SKM-1 (cell line): Measurements from ENCODE around the gene DNAAF8.
A peak's percentile ranks its signal among the peaks of the same experiment; 100 is the strongest.
"Not testable (repeated sequence)": the region's sequence is repeated elsewhere in the genome, so short reads cannot be mapped to it uniquely, and the experiment has no call there.

Source experiments
- DNase-seq: peaks from one replicate; lab custom pipeline; 2025; ENCODE audit not compliant: unreplicated experiment; lab: John Stamatoyannopoulos, UW

DNAAF8 gene

DNA sequence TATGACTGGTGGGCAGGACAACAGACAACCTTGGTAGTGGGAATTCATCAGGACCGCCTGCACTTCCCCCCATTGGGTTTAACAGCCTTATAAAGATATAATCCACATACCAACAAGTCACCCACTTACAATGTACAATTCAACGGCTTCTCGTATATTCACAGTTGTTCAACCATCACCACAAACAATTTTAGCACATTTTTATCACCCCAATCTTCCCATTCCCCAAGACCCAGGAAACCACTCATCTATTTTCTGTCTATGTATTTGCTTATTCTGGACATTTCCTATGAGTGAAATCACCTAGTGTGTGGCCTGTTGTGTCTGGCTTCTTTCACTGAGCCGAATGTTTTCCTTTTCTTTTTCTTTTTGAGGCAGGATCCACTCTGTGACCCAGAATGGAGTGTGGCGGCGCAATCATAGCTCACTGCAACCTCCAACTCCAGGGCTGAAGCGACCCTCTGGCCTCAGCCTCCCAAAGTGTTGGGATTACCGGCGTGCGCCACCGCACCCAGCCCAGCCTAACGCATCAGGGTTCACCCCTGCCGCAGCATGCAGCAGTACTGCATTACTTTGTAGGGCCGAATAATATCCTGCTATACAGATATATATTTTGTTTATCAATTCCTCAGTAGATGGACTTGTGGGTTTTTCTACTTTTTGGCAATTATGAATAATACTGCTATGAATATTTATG lies 11.1 kb upstream of the DNAAF8 start:
- DNase-seq, result no peak

DNA sequence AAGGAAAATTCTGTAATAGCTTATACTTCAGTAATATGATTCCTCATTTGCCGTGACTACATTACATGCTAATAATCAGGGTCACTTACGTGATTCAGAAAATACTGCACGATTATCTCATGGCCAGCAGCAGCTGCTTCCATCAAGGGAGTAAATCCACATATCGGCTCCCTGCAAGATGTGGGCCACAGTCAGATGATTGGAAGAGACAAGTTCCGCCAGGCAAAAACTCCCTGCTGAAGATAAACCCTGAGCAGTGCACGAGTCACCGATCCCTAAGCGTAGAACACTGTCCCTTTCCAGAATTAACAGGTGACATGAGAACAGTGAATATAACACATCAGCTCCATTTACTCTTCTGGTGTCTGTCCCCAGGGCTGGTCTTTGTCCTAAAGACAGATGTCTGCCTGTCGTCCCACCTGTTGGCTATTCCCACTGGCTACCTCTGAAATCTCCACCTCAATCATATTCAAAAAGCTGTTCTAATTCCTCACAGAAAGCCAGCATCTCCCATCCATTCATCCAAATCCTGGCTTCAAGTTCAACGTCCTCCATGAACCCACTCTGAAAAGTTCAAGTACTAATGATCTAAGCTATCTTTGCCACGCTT lies 9.6 kb upstream of the DNAAF8 start:
- no peak for DNase-seq

DNA sequence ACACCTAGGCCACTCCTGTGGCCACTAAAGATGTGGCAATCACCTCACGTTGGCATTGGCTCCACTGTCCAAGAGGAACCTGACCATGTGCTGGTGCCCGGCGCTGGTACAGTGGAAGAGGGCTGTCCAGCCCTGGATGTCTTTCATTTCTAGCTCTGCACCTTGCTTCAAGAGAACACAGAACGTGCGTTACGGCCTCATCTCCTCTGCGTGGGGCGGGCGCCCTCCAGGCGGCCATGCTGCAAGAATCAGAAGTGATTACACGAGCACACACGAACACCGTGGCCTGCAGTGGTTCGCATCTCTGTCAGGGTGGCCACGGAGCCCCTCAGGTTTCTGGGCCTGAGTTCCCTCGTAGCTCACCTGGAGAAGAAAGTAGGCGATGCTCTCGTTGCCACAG lies 7.7 kb upstream of the DNAAF8 start:
- no peak for DNase-seq

DNA sequence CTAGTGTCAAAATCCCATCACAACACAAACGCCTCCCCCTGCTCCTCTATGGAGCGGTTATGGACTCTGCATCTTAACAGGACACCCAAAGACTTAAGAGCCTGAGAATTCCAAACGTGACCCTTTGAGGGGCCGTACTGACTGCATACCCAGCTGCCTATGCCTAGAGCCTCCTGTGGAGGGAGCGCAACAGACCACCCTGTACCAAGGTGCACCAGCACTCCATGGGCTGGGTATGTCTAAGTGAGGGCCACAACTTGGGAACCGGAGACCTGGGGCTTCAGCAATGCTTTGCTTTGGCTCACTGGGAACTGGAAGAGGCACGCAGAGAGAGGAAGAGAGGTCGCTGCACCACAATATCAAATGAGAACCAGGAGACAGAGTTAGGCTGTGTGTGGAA lies 5.7 kb upstream of the DNAAF8 start:
- no peak for DNase-seq

DNA sequence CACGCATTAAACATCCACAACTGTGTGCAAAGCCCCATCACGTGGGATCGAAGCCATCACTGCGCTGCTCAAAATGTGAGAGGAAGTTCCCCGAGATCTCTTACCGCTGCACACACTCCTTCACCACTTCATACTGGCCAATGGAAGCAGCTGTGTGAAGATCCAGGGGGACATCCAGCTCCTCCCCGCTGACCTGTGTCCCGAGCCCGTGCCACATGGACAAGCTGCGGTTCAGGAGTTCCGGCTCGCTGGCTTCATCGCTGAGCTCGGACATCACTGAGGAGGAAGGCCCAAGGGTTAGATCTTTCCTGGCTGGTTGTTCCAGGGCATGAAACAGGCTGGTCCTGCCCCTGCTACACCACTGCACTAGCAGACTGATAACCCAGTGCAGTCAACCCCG lies 4.5 kb upstream of the DNAAF8 start:
- no peak for DNase-seq

DNA sequence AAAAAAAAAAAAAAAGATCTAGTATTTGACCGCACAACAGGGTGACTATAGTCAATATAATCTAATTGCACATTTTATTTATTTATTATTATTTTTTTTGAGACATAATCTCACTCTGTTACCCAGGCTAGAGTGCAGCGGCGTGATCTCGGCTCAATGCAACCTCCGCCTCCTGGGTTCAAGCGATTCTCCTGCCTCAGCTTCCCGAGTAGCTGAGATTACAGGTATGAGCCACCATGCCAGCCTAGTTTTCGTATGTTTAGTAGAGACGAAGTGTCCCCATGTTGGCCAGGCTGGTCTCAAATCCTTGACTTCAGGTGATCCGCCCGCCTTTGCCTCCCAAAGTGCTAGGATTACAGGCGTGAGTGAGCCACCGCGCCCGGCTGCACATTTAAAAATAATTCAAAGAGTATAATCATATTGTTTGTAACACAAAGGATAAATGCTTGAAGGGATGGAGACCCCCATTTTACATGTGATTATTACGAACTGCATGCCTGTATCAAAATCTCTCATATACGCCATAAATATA lies 1.1 kb upstream of the DNAAF8 start:
- no peak for DNase-seq

DNA sequence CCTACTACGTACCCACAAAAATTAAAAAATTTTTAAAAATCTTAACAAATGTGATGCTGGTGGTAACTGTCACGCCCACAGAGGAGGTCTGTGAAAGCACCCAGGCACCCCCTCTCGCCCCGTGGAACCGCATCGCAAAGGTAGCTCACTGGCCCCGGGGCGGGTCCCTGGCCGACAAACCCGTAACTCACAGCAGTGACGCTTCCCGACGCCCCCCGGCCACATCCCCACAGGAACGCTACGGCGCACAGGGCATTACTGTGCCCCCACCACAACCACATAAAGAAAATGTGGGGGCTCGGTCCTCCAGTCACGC lies 632 bp upstream of the DNAAF8 start:
- DNase-seq, result no peak

DNA sequence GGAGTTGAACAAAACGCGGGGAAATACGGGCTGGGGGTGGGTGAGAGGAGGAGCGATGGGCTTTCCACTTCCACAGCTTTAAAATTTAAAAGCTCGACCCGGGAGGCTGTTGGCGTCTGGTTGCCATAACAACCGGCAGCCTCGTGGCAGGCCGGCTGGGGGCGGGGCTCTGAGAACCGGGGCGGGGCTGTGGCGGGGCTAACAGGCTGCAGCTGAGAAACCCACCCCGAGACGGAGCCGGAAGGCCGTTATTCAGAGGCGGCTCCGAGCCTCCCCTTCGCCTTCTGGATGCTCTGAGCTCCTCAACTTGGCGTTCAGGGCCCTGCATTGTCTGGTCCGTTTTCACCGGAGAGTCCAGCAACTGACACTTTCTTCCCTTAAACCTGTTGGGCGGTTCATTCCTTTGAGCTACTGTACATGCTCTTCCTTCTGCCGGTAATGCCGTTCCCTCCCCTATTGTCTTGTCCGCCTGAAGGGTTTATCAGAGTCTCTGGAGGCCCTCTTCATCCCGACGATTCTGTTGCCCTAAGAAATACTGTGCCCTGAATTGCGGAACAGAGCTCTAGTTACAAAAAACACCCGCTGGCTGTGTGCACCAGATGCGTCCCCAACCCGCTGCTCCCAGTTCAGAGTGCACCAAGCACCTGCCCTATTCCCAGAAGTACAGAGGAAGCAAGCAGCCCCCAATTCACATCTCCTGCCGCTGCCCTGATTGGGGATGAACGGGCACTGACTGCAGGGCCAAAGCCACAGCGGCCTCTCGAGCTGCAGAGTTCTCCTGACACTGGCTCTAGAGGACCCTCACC lies 596 bp downstream of the DNAAF8 start:
- DNase-seq, result peak; percentile 34

DNA sequence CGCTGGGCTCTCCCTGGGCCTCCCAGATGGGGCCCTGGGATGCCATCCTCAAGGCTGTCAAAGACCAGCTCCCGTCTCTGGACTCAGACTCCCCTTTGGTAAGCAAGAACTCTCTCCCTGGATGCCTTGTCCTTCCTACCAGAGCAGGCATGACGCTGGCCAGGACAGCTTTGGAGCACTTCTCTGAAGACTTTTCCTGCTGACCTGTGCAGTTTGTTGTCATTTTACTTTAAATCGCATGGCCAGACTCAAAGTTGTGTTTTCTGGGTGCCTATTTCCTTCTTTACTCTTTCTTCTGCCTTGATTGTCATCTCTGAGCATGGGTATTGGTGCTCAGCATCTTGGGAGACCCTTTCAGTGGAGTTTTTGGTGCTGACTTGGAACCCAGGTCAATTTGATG lies 2.2 kb downstream of the DNAAF8 start:
- DNase-seq, result no peak

DNA sequence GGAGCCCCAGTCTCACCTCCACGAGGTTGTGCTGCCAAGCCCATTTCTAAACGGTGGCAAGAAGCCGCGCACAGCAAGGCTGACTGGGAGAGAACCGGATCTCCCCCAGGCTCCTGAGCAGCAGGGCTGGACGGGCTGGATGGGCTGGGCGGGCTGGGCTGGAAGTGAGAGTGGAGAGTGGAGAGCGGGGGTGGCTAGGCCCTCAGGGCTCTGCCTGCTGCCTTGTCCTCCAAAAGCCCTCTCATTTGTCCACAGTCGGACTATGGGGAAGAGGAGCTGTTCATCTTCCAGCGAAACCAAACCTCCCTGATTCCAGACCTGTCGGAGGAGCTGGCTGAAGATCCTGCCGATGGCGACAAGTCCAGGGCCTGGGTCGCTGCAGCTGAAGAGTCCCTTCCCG lies 3.2 kb downstream of the DNAAF8 start:
- DNase-seq, result no peak

DNA sequence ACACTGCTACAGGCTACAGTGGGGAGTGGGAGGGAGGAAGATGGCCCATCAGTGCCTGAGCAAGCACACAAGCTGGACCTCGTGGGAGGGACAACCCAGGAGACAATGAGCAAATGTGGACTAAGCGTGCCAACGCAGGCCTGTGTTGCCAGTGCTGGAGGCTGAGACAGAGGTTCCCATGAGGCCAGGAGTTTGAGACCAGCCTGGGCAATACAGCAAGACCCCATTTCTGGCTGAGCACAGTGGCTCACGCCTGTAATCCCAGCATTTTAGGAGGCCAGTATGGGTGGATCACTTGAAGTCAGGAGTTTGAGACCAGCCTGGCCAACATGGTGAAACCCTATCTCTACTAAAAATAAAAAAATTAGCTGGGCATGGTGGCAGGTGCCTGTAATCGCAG lies 4.0 kb downstream of the DNAAF8 start:
- not testable (repeated sequence) for DNase-seq

DNA sequence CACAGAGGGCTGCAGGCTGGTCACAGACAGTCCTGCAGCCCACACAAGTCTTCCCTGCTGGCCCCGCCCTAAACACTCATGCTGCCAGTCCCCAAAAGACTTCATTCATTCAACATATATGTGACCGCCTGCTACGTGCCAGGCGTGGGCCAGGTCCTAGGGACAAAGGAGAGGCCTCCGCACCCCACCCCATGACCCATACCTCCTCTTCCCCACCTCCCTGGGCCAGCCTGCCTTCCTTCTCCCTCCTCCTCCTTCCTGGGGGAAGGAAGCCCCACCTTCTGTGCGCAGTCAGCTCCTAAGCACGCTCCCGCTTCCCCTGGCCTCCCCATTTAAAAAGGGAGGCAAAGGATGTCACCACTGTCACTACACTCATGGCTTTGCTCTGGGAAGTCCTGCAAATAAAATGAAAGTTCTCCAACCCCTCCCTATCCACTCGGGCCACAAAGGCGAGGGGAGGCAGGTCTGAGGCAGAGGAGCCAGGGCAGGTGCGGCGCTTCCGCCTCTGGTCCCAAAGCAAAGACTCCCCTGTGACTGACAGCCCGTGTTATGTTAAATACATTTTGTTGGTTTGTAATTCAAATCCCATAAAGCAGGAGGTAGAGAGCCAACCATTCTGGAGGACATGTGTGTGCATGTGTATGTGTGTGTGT lies 9.0 kb downstream of the DNAAF8 start:
- DNase-seq, result no peak

DNA sequence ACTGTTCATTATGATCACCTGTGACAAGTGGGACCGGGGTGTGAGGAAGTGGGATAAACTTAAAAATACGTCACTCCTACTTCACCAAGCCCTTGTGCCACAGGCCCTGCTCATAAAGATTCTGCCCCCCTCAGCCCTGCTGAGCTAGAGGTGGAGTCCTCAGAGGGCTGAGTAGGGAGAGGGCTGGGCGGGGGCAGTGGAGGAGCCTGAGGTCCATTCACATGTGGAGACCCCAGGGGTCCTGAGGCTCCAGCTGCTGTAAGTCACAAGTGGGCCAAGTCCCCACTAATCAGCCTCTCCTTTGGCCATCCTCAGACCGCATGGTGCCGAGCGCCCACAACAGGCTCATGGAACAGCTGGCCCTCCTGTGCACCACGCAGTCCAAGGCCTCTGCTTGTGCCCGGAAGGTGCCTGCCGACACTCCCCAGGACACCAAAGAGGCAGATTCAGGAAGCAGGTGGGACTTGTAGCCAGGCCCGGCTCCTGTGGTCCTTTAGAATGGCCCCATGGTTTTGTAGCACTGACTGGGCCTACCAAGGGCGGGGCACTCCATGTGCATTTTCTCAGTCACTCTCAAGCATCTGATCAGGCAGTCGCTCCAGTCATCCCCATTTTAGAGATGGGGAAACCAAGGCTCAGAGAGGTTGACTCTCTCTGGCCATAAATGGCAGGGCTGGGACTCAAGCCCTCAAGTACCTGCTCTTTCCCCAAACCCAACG lies 10.4 kb downstream of the DNAAF8 start:
- no peak for DNase-seq

DNA sequence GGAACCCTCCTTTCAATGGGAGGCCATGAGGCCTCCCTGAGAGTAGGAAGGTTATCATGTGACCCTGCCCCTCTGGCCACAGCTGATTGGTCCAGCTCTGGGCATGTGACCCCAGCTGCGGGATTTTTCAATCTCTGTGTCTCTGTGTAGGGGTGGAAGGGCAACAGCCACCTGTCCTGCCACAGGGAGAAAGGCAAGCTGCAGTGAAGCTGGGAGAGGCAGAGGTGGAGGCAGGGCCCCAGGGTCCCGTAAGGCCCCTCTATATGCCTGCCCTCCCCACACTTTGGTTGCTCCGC lies 10.9 kb downstream of the DNAAF8 start:
- DNase-seq, result no peak

DNA sequence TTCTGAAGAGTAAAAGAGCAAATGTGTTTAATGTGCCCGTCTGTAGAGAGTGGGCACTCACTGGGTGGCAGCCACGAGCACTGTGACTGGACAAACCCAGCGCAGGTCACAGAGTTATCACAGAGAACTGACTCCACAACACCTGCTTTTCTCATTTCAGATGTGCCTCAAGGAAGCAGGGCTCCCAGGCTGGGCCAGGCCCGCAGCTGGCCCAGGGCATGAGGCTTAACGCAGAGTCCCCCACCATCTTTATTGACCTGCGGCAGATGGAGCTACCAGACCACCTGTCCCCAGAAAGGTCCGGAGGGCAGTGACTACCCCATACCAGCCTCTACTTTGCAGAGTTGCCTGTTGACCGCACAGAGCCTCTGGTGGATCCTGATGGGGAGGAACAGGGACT lies 11.9 kb downstream of the DNAAF8 start:
- DNase-seq, result no peak

DNA sequence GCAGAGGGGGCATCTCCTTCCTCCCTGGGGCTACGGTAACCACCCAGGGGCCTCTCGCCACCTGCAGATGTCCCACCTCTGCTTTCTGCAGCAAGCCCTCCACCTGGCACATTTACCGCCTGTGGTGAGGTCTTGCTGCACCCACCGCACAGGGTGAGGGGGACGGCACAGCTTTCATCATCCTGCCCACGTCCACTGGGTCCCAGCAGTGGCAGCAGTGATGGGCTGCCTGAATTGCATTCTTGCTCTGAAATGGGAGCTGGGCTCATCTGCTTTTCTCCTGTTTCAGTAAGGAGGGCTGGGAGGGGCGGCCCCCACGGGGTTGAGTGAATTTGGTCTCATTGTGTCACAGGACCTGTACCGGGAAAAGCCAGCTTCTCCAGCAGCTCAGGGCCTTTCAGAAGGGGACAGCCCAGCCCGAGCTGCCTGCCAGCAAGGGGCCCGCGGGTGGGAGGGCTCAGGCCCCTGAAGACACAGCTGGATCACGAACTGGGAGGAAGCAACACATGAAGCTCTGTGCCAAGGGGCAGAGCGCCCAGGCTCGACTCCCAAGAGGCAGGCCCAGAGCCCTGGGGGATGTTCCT lies 12.7 kb downstream of the DNAAF8 start:
- no peak for DNase-seq

DNA sequence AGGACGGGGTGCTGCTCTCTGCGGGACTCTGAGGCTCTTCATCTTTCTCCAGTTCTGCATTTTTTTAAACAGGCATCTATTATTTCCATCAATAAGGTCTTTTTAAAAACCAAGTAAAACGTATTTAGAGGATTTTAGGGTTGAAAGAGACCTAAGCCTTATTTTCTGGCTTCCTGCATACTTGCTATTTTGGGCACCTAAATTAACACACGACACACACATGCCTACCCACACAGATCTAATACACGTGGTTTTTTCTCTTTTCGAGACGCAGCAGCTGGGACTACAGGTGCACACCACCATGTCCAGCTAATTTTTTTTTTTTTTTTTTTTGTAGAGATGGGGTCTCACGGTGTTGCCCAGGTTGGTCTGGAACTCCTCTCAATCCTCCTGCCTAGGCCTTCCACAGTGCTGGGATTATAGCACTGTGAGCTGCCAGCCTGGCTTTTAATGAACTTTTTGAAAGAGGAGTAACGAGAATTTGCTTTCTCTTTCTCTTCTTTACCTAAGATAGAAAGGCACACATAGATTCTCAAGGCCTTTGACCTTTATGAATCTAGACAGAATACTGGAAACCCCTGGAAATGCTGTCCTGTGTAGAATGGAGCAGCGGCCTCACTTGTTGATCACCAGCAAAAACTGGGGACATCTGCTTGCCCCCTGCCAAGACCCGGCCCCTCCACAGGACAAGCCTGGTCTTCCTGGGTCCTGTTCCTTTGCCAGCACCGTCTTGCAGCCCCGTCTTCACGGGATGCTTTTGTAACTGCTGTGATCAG lies 13.8 kb downstream of the DNAAF8 start:
- no peak for DNase-seq

DNA sequence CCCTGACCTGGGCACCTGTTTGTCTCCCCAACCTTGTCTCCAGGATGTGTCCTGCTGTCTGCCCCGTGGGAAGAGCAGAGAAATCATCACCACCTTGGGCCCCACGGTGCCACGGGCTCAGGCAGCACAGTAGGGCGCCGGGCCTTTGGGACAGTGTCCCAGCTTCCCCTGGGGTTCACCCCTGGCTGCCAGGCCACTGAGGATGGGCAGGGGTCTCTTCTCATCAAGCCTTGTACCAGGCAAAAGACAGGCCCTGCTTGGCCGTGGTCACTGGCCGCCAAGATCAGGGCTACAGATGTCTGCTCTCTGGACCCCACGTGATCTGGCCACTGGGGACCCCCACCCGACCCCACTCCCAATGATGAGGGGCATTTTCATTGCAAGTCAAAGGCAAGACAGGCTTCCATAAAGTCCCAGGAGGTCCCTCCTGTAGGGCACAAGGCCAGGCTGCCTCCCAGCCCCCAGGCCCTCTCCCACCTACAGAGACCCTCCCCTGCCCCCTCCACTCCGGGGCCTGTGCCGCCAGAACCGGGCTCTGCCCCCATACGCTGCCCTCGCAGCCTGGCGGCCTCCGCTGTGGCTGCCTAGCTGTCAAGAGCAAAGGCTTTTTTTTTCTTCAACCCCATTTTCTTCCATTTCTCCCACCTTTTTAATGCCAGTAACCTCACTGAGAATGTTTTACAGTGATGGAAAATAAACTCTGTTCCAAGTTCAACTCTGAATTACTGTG lies 14.5 kb downstream of the DNAAF8 start:
- no peak for DNase-seq

DNA sequence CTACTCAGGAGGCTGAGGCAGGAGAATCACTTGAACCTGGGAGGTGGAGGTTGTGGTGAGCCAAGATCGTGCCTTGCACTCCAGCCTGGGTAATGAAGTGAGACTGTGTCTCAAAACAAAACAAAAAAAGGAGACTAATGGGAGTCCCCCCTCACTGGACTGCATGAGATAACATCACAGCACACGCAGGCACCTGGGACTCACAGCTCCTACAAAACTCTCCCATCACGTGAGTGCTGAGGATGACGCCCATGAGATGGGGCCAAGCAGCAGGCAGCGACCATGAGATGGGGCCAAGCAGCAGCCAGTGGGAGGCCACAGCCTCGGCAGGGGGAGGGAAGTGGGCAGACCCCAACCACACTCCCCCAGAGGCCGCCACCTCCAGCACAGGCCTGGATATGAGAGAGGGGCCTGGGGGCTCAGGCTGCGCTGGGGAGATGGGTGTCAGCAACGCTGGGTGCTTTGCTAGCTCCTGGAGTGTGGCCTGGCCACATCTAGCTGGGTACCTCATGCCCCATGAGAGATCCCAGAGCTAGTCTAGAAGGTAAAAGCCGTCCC lies 15.4 kb downstream of the DNAAF8 start:
- no peak for DNase-seq
